ENCODE measurements around the gene SLC12A7. TPM values are rescaled to one million over a fixed set of nuclear protein-coding genes. Genes with fewer than 3 reads are reported as not detected.

Gene SLC12A7
- total and polyA plus RNA-seq, 2 of the 13 experiments (the other 11 are each of a cell fraction or from before 2014, with no cell fraction given) = 14.0 to 18.5 TPM

DNA sequence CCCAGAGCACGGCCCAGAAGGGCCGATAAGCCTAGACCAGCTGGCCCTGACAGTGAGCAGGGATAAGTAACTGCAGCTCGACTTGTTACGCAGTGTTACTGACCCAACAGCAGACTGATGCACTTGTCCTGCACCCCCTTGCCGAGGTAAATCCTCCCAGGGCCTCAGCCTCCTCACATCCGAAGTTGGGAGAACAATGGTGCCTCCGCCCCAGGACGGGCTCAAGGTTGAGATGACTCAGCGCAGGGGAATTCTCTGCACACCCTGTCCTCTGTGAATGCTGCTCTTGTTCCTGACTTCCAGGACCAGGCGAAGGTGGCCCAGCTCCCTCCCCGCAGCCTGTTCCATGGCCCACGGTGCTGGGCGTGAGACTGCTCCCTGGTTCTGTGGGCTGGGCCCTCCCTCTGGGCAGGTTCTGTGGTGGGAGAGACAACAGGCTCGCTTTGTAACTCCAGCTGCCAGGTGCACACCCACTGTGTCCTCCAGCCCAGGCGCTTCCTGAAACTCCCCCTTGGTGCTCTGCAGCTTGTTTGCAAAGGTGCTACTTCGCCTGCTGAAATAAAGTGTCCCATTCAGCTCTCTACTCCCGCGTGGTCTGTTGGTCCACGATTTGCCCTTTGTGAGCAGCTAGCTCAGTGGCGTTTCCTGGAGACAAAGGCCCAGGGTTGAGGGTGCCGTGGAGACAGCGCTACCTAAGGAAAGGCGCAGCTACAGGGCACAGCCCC is 49.4 kb upstream of the SLC12A7 start (continued):
- peak; percentile 64; the same call in 1 of the 2 replicates for TF ChIP-seq ZNF292 (CRISPR knock-in tag; IDR thresholded peaks at IDR 0.05; ENCODE audit: borderline replicate concordance, low read depth)
- TF ChIP-seq, protein P1, sequence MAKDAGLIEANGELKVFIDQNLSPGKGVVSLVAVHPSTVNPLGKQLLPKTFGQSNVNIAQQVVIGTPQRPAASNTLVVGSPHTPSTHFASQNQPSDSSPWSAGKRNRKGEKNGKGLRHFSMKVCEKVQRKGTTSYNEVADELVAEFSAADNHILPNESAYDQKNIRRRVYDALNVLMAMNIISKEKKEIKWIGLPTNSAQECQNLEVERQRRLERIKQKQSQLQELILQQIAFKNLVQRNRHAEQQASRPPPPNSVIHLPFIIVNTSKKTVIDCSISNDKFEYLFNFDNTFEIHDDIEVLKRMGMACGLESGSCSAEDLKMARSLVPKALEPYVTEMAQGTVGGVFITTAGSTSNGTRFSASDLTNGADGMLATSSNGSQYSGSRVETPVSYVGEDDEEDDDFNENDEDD (CRISPR knock-in tag; IDR thresholded peaks at IDR 0.05; ENCODE audit: borderline replicate concordance) = peak; percentile 41; the same call in 1 of the 2 replicates
- peak; percentile 82 for TF ChIP-seq ZNF263 (CRISPR knock-in tag; IDR thresholded peaks at IDR 0.05)
- TF ChIP-seq HOXA9 (CRISPR knock-in tag; IDR thresholded peaks at IDR 0.05; ENCODE audit: borderline replicate concordance) = no peak
- no peak for TF ChIP-seq LCORL (IDR thresholded peaks at IDR 0.05)
- TF ChIP-seq LCORL (CRISPR knock-in tag; IDR thresholded peaks at IDR 0.05) = peak; percentile 89
- TF ChIP-seq, protein P2, sequence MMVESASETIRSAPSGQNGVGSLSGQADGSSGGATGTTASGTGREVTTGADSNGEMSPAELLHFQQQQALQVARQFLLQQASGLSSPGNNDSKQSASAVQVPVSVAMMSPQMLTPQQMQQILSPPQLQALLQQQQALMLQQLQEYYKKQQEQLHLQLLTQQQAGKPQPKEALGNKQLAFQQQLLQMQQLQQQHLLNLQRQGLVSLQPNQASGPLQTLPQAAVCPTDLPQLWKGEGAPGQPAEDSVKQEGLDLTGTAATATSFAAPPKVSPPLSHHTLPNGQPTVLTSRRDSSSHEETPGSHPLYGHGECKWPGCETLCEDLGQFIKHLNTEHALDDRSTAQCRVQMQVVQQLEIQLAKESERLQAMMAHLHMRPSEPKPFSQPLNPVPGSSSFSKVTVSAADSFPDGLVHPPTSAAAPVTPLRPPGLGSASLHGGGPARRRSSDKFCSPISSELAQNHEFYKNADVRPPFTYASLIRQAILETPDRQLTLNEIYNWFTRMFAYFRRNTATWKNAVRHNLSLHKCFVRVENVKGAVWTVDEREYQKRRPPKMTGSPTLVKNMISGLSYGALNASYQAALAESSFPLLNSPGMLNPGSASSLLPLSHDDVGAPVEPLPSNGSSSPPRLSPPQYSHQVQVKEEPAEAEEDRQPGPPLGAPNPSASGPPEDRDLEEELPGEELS (CRISPR knock-in tag; IDR thresholded peaks at IDR 0.05) = peak; percentile 56; the same call in 1 of the 2 replicates
- TF ChIP-seq, protein P3, sequence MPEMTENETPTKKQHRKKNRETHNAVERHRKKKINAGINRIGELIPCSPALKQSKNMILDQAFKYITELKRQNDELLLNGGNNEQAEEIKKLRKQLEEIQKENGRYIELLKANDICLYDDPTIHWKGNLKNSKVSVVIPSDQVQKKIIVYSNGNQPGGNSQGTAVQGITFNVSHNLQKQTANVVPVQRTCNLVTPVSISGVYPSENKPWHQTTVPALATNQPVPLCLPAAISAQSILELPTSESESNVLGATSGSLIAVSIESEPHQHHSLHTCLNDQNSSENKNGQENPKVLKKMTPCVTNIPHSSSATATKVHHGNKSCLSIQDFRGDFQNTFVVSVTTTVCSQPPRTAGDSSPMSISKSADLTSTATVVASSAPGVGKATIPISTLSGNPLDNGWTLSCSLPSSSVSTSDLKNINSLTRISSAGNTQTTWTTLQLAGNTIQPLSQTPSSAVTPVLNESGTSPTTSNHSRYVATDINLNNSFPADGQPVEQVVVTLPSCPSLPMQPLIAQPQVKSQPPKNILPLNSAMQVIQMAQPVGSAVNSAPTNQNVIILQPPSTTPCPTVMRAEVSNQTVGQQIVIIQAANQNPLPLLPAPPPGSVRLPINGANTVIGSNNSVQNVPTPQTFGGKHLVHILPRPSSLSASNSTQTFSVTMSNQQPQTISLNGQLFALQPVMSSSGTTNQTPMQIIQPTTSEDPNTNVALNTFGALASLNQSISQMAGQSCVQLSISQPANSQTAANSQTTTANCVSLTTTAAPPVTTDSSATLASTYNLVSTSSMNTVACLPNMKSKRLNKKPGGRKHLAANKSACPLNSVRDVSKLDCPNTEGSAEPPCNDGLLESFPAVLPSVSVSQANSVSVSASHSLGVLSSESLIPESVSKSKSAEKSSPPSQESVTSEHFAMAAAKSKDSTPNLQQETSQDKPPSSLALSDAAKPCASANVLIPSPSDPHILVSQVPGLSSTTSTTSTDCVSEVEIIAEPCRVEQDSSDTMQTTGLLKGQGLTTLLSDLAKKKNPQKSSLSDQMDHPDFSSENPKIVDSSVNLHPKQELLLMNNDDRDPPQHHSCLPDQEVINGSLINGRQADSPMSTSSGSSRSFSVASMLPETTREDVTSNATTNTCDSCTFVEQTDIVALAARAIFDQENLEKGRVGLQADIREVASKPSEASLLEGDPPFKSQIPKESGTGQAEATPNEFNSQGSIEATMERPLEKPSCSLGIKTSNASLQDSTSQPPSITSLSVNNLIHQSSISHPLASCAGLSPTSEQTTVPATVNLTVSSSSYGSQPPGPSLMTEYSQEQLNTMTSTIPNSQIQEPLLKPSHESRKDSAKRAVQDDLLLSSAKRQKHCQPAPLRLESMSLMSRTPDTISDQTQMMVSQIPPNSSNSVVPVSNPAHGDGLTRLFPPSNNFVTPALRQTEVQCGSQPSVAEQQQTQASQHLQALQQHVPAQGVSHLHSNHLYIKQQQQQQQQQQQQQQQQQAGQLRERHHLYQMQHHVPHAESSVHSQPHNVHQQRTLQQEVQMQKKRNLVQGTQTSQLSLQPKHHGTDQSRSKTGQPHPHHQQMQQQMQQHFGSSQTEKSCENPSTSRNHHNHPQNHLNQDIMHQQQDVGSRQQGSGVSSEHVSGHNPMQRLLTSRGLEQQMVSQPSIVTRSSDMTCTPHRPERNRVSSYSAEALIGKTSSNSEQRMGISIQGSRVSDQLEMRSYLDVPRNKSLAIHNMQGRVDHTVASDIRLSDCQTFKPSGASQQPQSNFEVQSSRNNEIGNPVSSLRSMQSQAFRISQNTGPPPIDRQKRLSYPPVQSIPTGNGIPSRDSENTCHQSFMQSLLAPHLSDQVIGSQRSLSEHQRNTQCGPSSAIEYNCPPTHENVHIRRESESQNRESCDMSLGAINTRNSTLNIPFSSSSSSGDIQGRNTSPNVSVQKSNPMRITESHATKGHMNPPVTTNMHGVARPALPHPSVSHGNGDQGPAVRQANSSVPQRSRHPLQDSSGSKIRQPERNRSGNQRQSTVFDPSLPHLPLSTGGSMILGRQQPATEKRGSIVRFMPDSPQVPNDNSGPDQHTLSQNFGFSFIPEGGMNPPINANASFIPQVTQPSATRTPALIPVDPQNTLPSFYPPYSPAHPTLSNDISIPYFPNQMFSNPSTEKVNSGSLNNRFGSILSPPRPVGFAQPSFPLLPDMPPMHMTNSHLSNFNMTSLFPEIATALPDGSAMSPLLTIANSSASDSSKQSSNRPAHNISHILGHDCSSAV (CRISPR knock-in tag; IDR thresholded peaks at IDR 0.05; ENCODE audit: borderline replicate concordance) = no peak
- no peak for TF ChIP-seq RELA (CRISPR knock-in tag; IDR thresholded peaks at IDR 0.05)
- TF ChIP-seq GABPB1 (CRISPR knock-in tag; IDR thresholded peaks at IDR 0.05) = peak; percentile 22; the same call in 1 of the 2 replicates
- 0 out of 2 replicates have a peak, but pooled peaks have one; percentile 34 for TF ChIP-seq CHD2 (IDR thresholded peaks at IDR 0.05; ENCODE audit: low read depth, low read length)
- TF ChIP-seq PTBP1 (IDR thresholded peaks at IDR 0.05; ENCODE audit: low read depth, low read length, poor library complexity, severe bottlenecking) = peak; percentile 46
- peak; percentile 68 for TF ChIP-seq U2AF1 (optimal IDR thresholded peaks at IDR 0.05; ENCODE audit: low read depth, low read length)
- peak; percentile 59; the same call in 1 of the 2 replicates for TF ChIP-seq FOXA3 (CRISPR knock-in tag; IDR thresholded peaks at IDR 0.05)
- peak; percentile 65; the same call in 1 of the 2 replicates for TF ChIP-seq ZNF792 (CRISPR knock-in tag; IDR thresholded peaks at IDR 0.05)
- TF ChIP-seq ZNF883 (CRISPR knock-in tag; IDR thresholded peaks at IDR 0.05; ENCODE audit: not compliant biosample characterization) = no peak
